HCT116 (cell line): ENCODE measurements around the gene ARVCF. TPM values are rescaled to one million over a fixed set of nuclear protein-coding genes. Genes with fewer than 3 reads are reported as not detected.

Experiments
- ATAC-seq: fragments of 200-7000 bp; cut with Tn5 transposase; 2 replicates; pipeline ENCODE4 v1.9.1; 2020; ENCODE audit warnings: mild to moderate bottlenecking, moderate library complexity
- BruUV-seq: library from RNA; stranded (reverse); fragments of 400-500 nt; replicated peaks from 2 replicates; lab custom pipeline; 2021; lab: Mats Ljungman, UMichigan
- CTCF ChIA-PET: fragments of 300-600 bp; sonication (Branson Sonifier 250); formaldehyde crosslinking; loops from one replicate; lab custom pipeline; 2021; ENCODE audit warnings: antibody characterized with exemption; lab: Charles Lee
- POLR2A ChIA-PET: fragments of 300-600, 350-600 bp; sonication (Branson Sonifier 250); formaldehyde crosslinking; loops from one replicate; lab custom pipeline; 2021; ENCODE audit warnings: antibody characterized with exemption; lab: Charles Lee
- RAD21 ChIA-PET, 2 experiments: fragments of 300-600 bp; sonication (Branson Sonifier 250); formaldehyde crosslinking; loops; one replicate each; lab custom pipeline; 2023; ENCODE audit warnings: low total read pairs in 2 of 2; ENCODE audit not compliant: uncharacterized antibody in 2 of 2, unreplicated experiment in 2 of 2, low non-redundant PET in 1 of 2; lab: Charles Lee
- DNase-seq: peaks from one replicate; pipeline ENCODE4 v3.0.0-alpha.2; 2010; ENCODE audit warnings: low read depth, low spot score
- H2AFZ ChIP-seq: fragments of 200-600 bp; shearing (Covaris generic), sonication (generic); 2 replicates; pipeline ENCODE4 v1.6.1; 2017; ENCODE audit warnings: low read depth, mixed run types, mixed read lengths, antibody characterized with exemption, low read length; ENCODE audit not compliant: poor library complexity, severe bottlenecking
- H3K27ac ChIP-seq: 2 replicates; pipeline ENCODE4 v1.5.1; 2012; ENCODE audit warnings: low read depth, low read length
- H3K27me3 ChIP-seq: fragments of 200-600 bp; sonication (generic); 2 replicates; pipeline ENCODE4 v1.6.1; 2016; ENCODE audit warnings: mixed run types, low read length, mixed read lengths; ENCODE audit not compliant: insufficient read depth
- H3K36me3 ChIP-seq, 2 experiments: fragments of 200-500 bp in 1 of 2; fragments of 200-600 bp in 1 of 2; sonication (Bioruptor generic) in 1 of 2; sonication (generic) in 1 of 2; 2 replicates each; pipeline versions ENCODE4 v1.5.1 to v1.6.1; 2014 to 2016; ENCODE audit warnings: low read length in 2 of 2, inconsistent platforms in 1 of 2, mixed read lengths in 1 of 2, mixed run types in 1 of 2; ENCODE audit not compliant: insufficient read depth in 2 of 2, control insufficient read depth in 1 of 2
- H3K4me1 ChIP-seq, 2 experiments: fragments of 200-600 bp in 1 of 2; sonication (generic) in 1 of 2; 2 replicates each; pipeline versions ENCODE4 v1.5.1 to v1.6.1; 2012 to 2017; ENCODE audit warnings: low read length in 2 of 2, inconsistent platforms in 1 of 2, mild to moderate bottlenecking in 1 of 2, mixed read lengths in 1 of 2, mixed run types in 1 of 2, moderate library complexity in 1 of 2; ENCODE audit not compliant: insufficient read depth in 2 of 2, control insufficient read depth in 1 of 2
- H3K4me2 ChIP-seq: fragments of 200-600 bp; sonication (generic); 2 replicates; pipeline ENCODE4 v1.6.1; 2017; ENCODE audit warnings: mixed run types, low read length, mixed read lengths
- H3K4me3 ChIP-seq, 2 experiments: fragments of 200-600 bp in 1 of 2; sonication (generic) in 1 of 2; replicated peaks in 1 of 2; 2 replicates each; pipeline ENCODE4 v1.5.1; 2011 to 2016; ENCODE audit warnings: low read length in 2 of 2, control low read depth in 1 of 2, low read depth in 1 of 2, mild to moderate bottlenecking in 1 of 2, mixed read lengths in 1 of 2, mixed run types in 1 of 2
- H3K79me2 ChIP-seq: fragments of 200-600 bp; sonication (generic); 2 replicates; pipeline ENCODE4 v1.6.1; 2017; ENCODE audit warnings: mild to moderate bottlenecking, mixed run types, low read length, moderate library complexity, mixed read lengths; ENCODE audit not compliant: insufficient read depth
- H3K9ac ChIP-seq: fragments of 200-600 bp; sonication (generic); 2 replicates; pipeline ENCODE4 v1.6.1; 2016; ENCODE audit warnings: low read length, mixed read lengths
- H3K9me2 ChIP-seq: fragments of 200-600 bp; sonication (generic), shearing (Covaris generic); 2 replicates; pipeline ENCODE4 v1.6.1; 2017; ENCODE audit warnings: mixed run types, mild to moderate bottlenecking, moderate library complexity; ENCODE audit not compliant: insufficient read depth
- H3K9me3 ChIP-seq, 2 experiments: fragments of 200-500 bp in 1 of 2; fragments of 200-600 bp in 1 of 2; sonication (Bioruptor generic) in 1 of 2; sonication (generic) in 1 of 2; 2 replicates each; pipeline ENCODE4 v1.6.1; 2014 to 2017; ENCODE audit warnings: low read length in 2 of 2, mixed read lengths in 2 of 2, inconsistent platforms in 1 of 2, low read depth in 1 of 2, mild to moderate bottlenecking in 1 of 2, mixed run types in 1 of 2, moderate library complexity in 1 of 2; ENCODE audit not compliant: control insufficient read depth in 1 of 2, insufficient read depth in 1 of 2
- H4K20me1 ChIP-seq: fragments of 200-600 bp; sonication (generic), shearing (Covaris generic); 2 replicates; pipeline ENCODE4 v1.6.1; 2017; ENCODE audit warnings: mixed run types, mild to moderate bottlenecking, moderate library complexity; ENCODE audit not compliant: insufficient read depth
- ATF3 ChIP-seq: IDR thresholded peaks from 2 replicates; pipeline ENCODE4 v1.6.1; 2012
- CTCF ChIP-seq, 3 experiments: fragments of 200-600 bp in 1 of 3; sonication (generic) in 1 of 3; IDR thresholded peaks in 2 of 3; conservative IDR thresholded peaks in 1 of 3; 2 replicates each; pipeline ENCODE4 v1.5.1; 2012 to 2017; ENCODE audit warnings: low read depth in 2 of 3, low read length in 2 of 3, antibody characterized with exemption in 1 of 3, borderline replicate concordance in 1 of 3, control low read depth in 1 of 3, mild to moderate bottlenecking in 1 of 3, mixed read lengths in 1 of 3, mixed run types in 1 of 3, moderate library complexity in 1 of 3; ENCODE audit not compliant: insufficient read depth in 1 of 3
- EGR1 ChIP-seq: IDR thresholded peaks from 2 replicates; pipeline ENCODE4 v1.6.1; 2012; ENCODE audit warnings: low read depth
- EZH2 ChIP-seq: fragments of 200-600 bp; sonication (generic); IDR thresholded peaks from 2 replicates; pipeline ENCODE4 v1.6.1; 2017; ENCODE audit warnings: antibody characterized with exemption, mixed run types
- MAX ChIP-seq: IDR thresholded peaks from 2 replicates; pipeline ENCODE4 v1.6.1; 2012
- POLR2AphosphoS5 ChIP-seq: IDR thresholded peaks from 2 replicates; pipeline ENCODE4 v1.6.1; 2011; ENCODE audit warnings: mild to moderate bottlenecking, low read depth, low read length, moderate library complexity
- RAD21 ChIP-seq: IDR thresholded peaks from 2 replicates; pipeline ENCODE4 v1.6.1; 2012; ENCODE audit warnings: low read depth, mild to moderate bottlenecking
- ZNF274 ChIP-seq: fragments of 200-500 bp; sonication (Bioruptor generic); IDR thresholded peaks from 2 replicates; pipeline ENCODE4 v1.6.1; 2014; ENCODE audit warnings: mild to moderate bottlenecking, low read depth, low read length, inconsistent platforms
- intact Hi-C: fragments of 100-400 bp; cut with micrococcal nuclease; formaldehyde crosslinking; loops from 2 replicates; pipeline ENCODE4 v1.10.0; 2022
- total RNA-seq: library from RNA; stranded (reverse); gene quantifications from one replicate; pipeline ENCODE4 v1.2.1, GENCODE V29; 2021; ENCODE audit not compliant: unreplicated experiment

ARVCF gene
- total RNA-seq, 1 experiment from 2014 or later: 42.8 TPM

DNA sequence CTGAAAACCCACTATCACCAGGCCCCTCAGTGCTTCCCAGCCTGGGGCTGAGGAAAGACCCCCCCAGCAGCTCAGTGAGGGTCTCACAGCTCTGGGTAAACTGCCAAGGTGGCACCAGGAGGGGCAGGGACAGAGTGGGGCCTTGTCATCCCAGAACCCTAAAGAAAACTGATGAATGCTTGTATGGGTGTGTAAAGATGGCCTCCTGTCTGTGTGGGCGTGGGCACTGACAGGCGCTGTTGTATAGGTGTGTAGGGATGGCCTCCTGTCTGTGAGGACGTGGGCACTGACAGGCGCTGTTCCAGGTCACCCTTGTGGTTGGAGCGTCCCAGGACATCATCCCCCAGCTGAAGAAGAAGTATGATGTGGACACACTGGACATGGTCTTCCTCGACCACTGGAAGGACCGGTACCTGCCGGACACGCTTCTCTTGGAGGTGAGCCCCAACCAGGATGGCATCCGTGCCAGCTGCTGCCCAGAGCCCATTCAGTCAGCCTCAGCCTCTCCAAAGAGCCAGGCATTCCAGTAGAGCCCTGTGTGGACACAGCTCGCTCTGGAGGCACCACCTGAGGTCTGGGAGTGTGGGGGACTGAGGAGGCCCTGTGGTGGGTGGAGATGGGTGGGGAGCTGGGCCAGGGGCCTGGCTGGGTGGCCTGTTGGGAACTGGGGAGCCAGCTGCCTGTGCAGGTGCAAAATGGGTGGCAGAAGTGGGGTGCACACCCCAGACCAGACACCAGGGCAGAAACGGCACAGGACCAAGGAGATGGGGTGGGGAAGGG lies 52.6 kb downstream of the ARVCF start:
- peak overlapping the region; percentile 99 for H3K4me2 ChIP-seq
- H3K9ac ChIP-seq: peak overlapping the region; percentile 74
- no peak for DNase-seq
- CTCF ChIA-PET: interaction anchor here (2.0 kb wide), 1 partner anchor 10 kb away, joined by 15 read pairs; no protein-coding TSS in a partner anchor
- POLR2A ChIA-PET: no interaction called here
- H3K9me3 ChIP-seq: no peaks in the 10 kb centered on the region
- no peaks in the 10 kb centered on the region for H3K9me2 ChIP-seq
- no peaks in the 10 kb centered on the region for H3K27me3 ChIP-seq
- RAD21 ChIA-PET: no interaction called here
- no TSS peak for BruUV-seq
- H3K4me3 ChIP-seq: peak overlapping the region; percentile 46 to 64
- H3K79me2 ChIP-seq: no peaks in the 10 kb centered on the region
- TF ChIP-seq RAD21 (no peak), ATF3 (no peak), MAX (no peak), EGR1 (no peak), ZNF274 (no peak), EZH2 (no peak), POLR2AphosphoS5 (no peak), CTCF (IDR thresholded peaks at IDR 0.05 in 2 of 3, conservative IDR thresholded peaks at IDR 0.05 in 1 of 3; ENCODE audit: borderline replicate concordance in 1 of 3, insufficient read depth in 1 of 3, low read depth in 2 of 3, low read length in 2 of 3) (no peak)
- TF ChIP-seq, all 23 proteins: peak for 0
- Histone ChIP-seq H3K36me3 (peaks cover 7 to 17% of the 10 kb centered on the region in 2 experiments; a peak in 3 of 4 replicates), H3K27ac (peak overlapping the region; percentile 99), H3K4me1 (peaks cover 37 to 55% of the 10 kb centered on the region in 2 experiments), H2AFZ (no peak overlapping the region), H4K20me1 (no peaks in the 10 kb centered on the region)
- intact Hi-C loops: loop anchor here (10.0 kb wide), 1 partner anchor 151 kb away; the partner anchor contains the start of genes RANBP1 and TRMT2A
- no peak for ATAC-seq
